Endothelial cell of umbilical vein (primary cell): Measurements from ENCODE around the gene SLC6A18. TPM values are rescaled to one million over a fixed set of nuclear protein-coding genes. Genes with fewer than 3 reads are reported as not detected.

Experiments
- BruUV-seq: library from RNA; stranded (reverse); fragments of 400-500 nt; replicated peaks from 2 replicates; lab custom pipeline; 2021; lab: Mats Ljungman, UMichigan
- CTCF ChIA-PET: fragments of 300-600, 350-600 bp; sonication (Branson Sonifier 250); formaldehyde crosslinking; loops from one replicate; lab custom pipeline; 2021; ENCODE audit warnings: antibody characterized with exemption, inconsistent platforms; lab: Charles Lee
- POLR2A ChIA-PET: fragments of 300-600, 350-600 bp; sonication (Branson Sonifier 250); formaldehyde crosslinking; loops from one replicate; lab custom pipeline; 2021; ENCODE audit warnings: antibody characterized with exemption, inconsistent platforms; lab: Charles Lee
- DNase-seq: peaks from one replicate; pipeline ENCODE4 v3.0.0-alpha.2; 2011; ENCODE audit warnings: low read depth, low spot score
- FAIRE-seq: peaks from 2 replicates; lab custom pipeline; 2011; peaks lifted over from hg19 to GRCh38; lab: Jason Lieb, UNC
- H2AFZ ChIP-seq: 2 replicates; pipeline ENCODE4 v1.6.0; 2012; ENCODE audit warnings: low read depth, low read length, control low read depth, inconsistent platforms
- H3K27ac ChIP-seq: 2 replicates; pipeline ENCODE4 v1.5.1; 2011; ENCODE audit warnings: low read depth, mild to moderate bottlenecking, control low read depth, low read length, moderate library complexity; ENCODE audit not compliant: insufficient read depth
- H3K27me3 ChIP-seq, 2 experiments: 2 replicates each; pipeline versions ENCODE4 v1.6.0 to v1.6.1; 2011; ENCODE audit warnings: low read length in 2 of 2, mixed read lengths in 1 of 2; ENCODE audit not compliant: control insufficient read depth in 2 of 2, insufficient read depth in 2 of 2
- H3K36me3 ChIP-seq, 2 experiments: 2 replicates in 1 of 2; 3 replicates in 1 of 2; pipeline ENCODE4 v1.5.1; 2011; ENCODE audit warnings: low read length in 2 of 2, mild to moderate bottlenecking in 1 of 2, moderate library complexity in 1 of 2; ENCODE audit not compliant: control insufficient read depth in 2 of 2, insufficient read depth in 2 of 2; ENCODE audit errors: extremely low read depth in 1 of 2
- H3K4me1 ChIP-seq: 3 replicates; pipeline ENCODE4 v1.5.1; 2011; ENCODE audit warnings: mild to moderate bottlenecking, low read length; ENCODE audit not compliant: control insufficient read depth, insufficient read depth; ENCODE audit errors: extremely low read depth
- H3K4me2 ChIP-seq: 2 replicates; pipeline ENCODE4 v1.6.1; 2011; ENCODE audit warnings: low read length, control low read depth, mixed read lengths; ENCODE audit not compliant: insufficient read depth
- H3K4me3 ChIP-seq, 3 experiments: fragments of 200-600 bp in 1 of 3; sonication (generic), shearing (Covaris generic) in 1 of 3; replicated peaks in 1 of 3; 2 replicates each; pipeline ENCODE4 v1.5.1; 2011 to 2016; ENCODE audit warnings: control low read depth in 3 of 3, low read length in 3 of 3, mild to moderate bottlenecking in 2 of 3, inconsistent platforms in 1 of 3, low read depth in 1 of 3, moderate library complexity in 1 of 3; ENCODE audit not compliant: insufficient read depth in 1 of 3
- H3K79me2 ChIP-seq: 2 replicates; pipeline ENCODE4 v1.6.0; 2012; ENCODE audit warnings: low read length, inconsistent platforms; ENCODE audit not compliant: control insufficient read depth, insufficient read depth
- H3K9ac ChIP-seq: replicated peaks from 2 replicates; pipeline ENCODE3; 2011; ENCODE audit warnings: low read length, control low read depth; ENCODE audit not compliant: insufficient read depth; ENCODE audit errors: extremely low read depth
- H3K9me1 ChIP-seq: replicated peaks from 3 replicates; pipeline ENCODE4 v1.6.0; 2011; ENCODE audit warnings: mild to moderate bottlenecking, low read length; ENCODE audit not compliant: control insufficient read depth, insufficient read depth; ENCODE audit errors: extremely low read depth
- H3K9me3 ChIP-seq: replicated peaks from 2 replicates; pipeline ENCODE4 v1.5.1; 2012; ENCODE audit warnings: low read length, inconsistent platforms; ENCODE audit not compliant: control insufficient read depth, insufficient read depth
- H4K20me1 ChIP-seq: replicated peaks from 2 replicates; pipeline ENCODE3; 2011; ENCODE audit warnings: mild to moderate bottlenecking, low read length; ENCODE audit not compliant: control insufficient read depth, insufficient read depth; ENCODE audit errors: extremely low read depth
- CTCF ChIP-seq, 2 donors: IDR thresholded peaks; 1 replicate in 1 of 2; 2 replicates in 1 of 2; pipeline ENCODE4 v1.5.1; 2011; ENCODE audit warnings: low read length in 2 of 2, mild to moderate bottlenecking in 2 of 2, moderate library complexity in 2 of 2, control low read depth in 1 of 2, inconsistent platforms in 1 of 2, low read depth in 1 of 2; ENCODE audit not compliant: insufficient read depth in 1 of 2; ENCODE audit errors: extremely low read depth in 1 of 2
- EZH2 ChIP-seq: IDR thresholded peaks from 2 replicates; pipeline ENCODE4 v1.6.1; 2012; ENCODE audit warnings: borderline replicate concordance, low read depth, mild to moderate bottlenecking, moderate library complexity, low read length, inconsistent platforms; ENCODE audit not compliant: severe bottlenecking
- FOS ChIP-seq: IDR thresholded peaks from 2 replicates; pipeline ENCODE4 v1.6.1; 2011; ENCODE audit warnings: mild to moderate bottlenecking, low read length, moderate library complexity, borderline replicate concordance; ENCODE audit not compliant: insufficient read depth
- GATA2 ChIP-seq: IDR thresholded peaks from 2 replicates; pipeline ENCODE4 v1.7.0; 2011; ENCODE audit warnings: low read depth, mild to moderate bottlenecking, moderate library complexity, mixed read lengths, low read length; ENCODE audit not compliant: insufficient read length, insufficient read depth
- JUN ChIP-seq: IDR thresholded peaks from 2 replicates; pipeline ENCODE4 v1.6.1; 2011; ENCODE audit warnings: borderline replicate concordance, low read depth; ENCODE audit not compliant: insufficient read length, insufficient read depth
- MAX ChIP-seq: IDR thresholded peaks from 2 replicates; pipeline ENCODE4 v1.6.1; 2011; ENCODE audit not compliant: insufficient read depth, insufficient read length
- MYC ChIP-seq: IDR thresholded peaks from one replicate; pipeline ENCODE4 v1.6.1; 2011; ENCODE audit warnings: mild to moderate bottlenecking, low read depth, low read length
- POLR2A ChIP-seq: IDR thresholded peaks from 2 replicates; pipeline ENCODE4 v1.6.1; 2012; ENCODE audit warnings: low read depth, mild to moderate bottlenecking, control low read depth, low read length
- POLR2AphosphoS5 ChIP-seq: IDR thresholded peaks from 2 replicates; pipeline ENCODE4 v1.6.1; 2012; ENCODE audit warnings: low read depth, mild to moderate bottlenecking, control low read depth, low read length, moderate library complexity; ENCODE audit not compliant: insufficient read depth
- dilution Hi-C: fragments of 300-500 bp; cut with MboI; formaldehyde crosslinking; loops from one replicate; pipeline ENCODE4 v1.15.0; 2019; ENCODE audit warnings: low sequenced_read_pairs; ENCODE audit not compliant: extremely low pct_ligation_motif_present
- intact Hi-C: fragments of 100-400 bp; cut with micrococcal nuclease; formaldehyde crosslinking; loops from one replicate; pipeline ENCODE4 v1.10.0; 2022
- polyA plus RNA-seq, 4 experiments: library from polyadenylated mRNA; depleted of rRNA in 3 of 4; stranded (reverse) in 3 of 4; unstranded in 1 of 4; fragments of >200 nt; gene quantifications; 2 replicates each; pipeline versions ENCODE4 v1.2.1 to v1.2.3, GENCODE V29; 2011 to 2012; ENCODE audit warnings: missing spikeins in 1 of 4
- total RNA-seq: library from RNA; stranded (reverse); gene quantifications from 2 replicates; pipeline ENCODE4 v1.2.3, GENCODE V29; 2021

Gene SLC6A18
- total and polyA plus RNA-seq, 2 donors (not counting 3 experiments of a cell fraction or from before 2014, with no cell fraction given) = not detected

- dilution Hi-C loops (no loop called here), intact Hi-C loops (no loop called here)
- H3K27me3 ChIP-seq = peaks cover 0 to 3% of the 10 kb centered on the region in 2 experiments
- FAIRE-seq = no peak
- no peaks in the 10 kb centered on the region for H3K36me3 ChIP-seq
- no peaks in the 10 kb centered on the region for H4K20me1 ChIP-seq
- no TSS peak for BruUV-seq
- H3K4me2 ChIP-seq = no peak overlapping the region
- H3K9me1 ChIP-seq = no peaks in the 10 kb centered on the region
- H3K79me2 ChIP-seq = no peaks in the 10 kb centered on the region
- H3K4me3 ChIP-seq = no peak overlapping the region
- POLR2A ChIA-PET = no interaction called here
- TF ChIP-seq MAX (no peak), POLR2A (no peak), GATA2 (no peak), EZH2 (no peak), FOS (no peak), MYC (no peak), JUN (no peak), CTCF (IDR thresholded peaks at IDR 0.05; ENCODE audit: extremely low read depth in 1 of 2, insufficient read depth in 1 of 2, low read depth in 1 of 2, low read length in 2 of 2) (no peak), POLR2AphosphoS5 (no peak)
- no peak overlapping the region for H2AFZ ChIP-seq
- CTCF ChIA-PET = no interaction called here
- DNase-seq = no peak
- H3K9ac ChIP-seq = no peak overlapping the region
- H3K9me3 ChIP-seq = no peaks in the 10 kb centered on the region
- peaks cover 3% of the 10 kb centered on the region for H3K4me1 ChIP-seq
- no peak overlapping the region for H3K27ac ChIP-seq
Measured at GRCh38 chr5:1249366-1250280, 24.4 kb downstream of the SLC6A18 start.
